Skeletal muscle tissue (tissue), 4 donors: Measurements from ENCODE around the gene LMAN2. TPM values are rescaled to one million over a fixed set of nuclear protein-coding genes. Genes with fewer than 3 reads are reported as not detected.

ENCODE experiments used
- H3K27ac ChIP-seq: one replicate; pipeline ENCODE4 v1.7.0; 2013; ENCODE audit warnings: mild to moderate bottlenecking, low read depth, low read length, inconsistent platforms
- H3K27me3 ChIP-seq, 3 donors: one replicate each; pipeline ENCODE4 v1.7.0; 2013; ENCODE audit warnings: low read length in 3 of 3; ENCODE audit not compliant: control insufficient read depth in 3 of 3, insufficient read depth in 3 of 3
- H3K36me3 ChIP-seq, 3 donors: one replicate each; pipeline ENCODE4 v1.7.0; 2013; ENCODE audit warnings: low read length in 3 of 3; ENCODE audit not compliant: control insufficient read depth in 3 of 3, insufficient read depth in 3 of 3
- H3K4me1 ChIP-seq, 3 donors: one replicate each; pipeline ENCODE4 v1.7.0; 2013; ENCODE audit warnings: low read length in 3 of 3, mild to moderate bottlenecking in 3 of 3; ENCODE audit not compliant: control insufficient read depth in 3 of 3, insufficient read depth in 3 of 3
- H3K4me3 ChIP-seq, 3 donors: one replicate each; pipeline ENCODE4 v1.7.0; 2013; ENCODE audit warnings: low read length in 3 of 3
- H3K9ac ChIP-seq, 3 donors: one replicate each; pipeline ENCODE4 v1.7.0; 2013; ENCODE audit warnings: low read length in 3 of 3, mild to moderate bottlenecking in 3 of 3, moderate library complexity in 2 of 3, low read depth in 1 of 3
- H3K9me3 ChIP-seq, 3 donors: one replicate each; pipeline ENCODE4 v1.7.0; 2013; ENCODE audit warnings: low read length in 3 of 3; ENCODE audit not compliant: control insufficient read depth in 3 of 3
- total RNA-seq: library from RNA; depleted of rRNA; stranded (reverse); fragments of >200 nt; gene quantifications from one replicate; pipeline ENCODE4 v1.2.3, GENCODE V29; 2014
- donor health status: Osteomylitis.

The LMAN2 gene
- 124 TPM for total RNA-seq

- Histone ChIP-seq H3K36me3 (peaks cover 10 to 21% (median 16%) of the 10 kb centered on the region in 3 donors), H3K4me1 (peaks cover 21 to 34% (median 24%) of the 10 kb centered on the region in 3 donors), H3K27me3 (no peaks in the 10 kb centered on the region), H3K27ac (peak within 1 kb of the TSS; percentile 83), H3K9ac (peak within 1 kb of the TSS; percentile 88 to 100 (median 99)), H3K9me3 (no peaks in the 10 kb centered on the region), H3K4me3 (peak within 1 kb of the TSS; percentile 82 to 100 (median 100))
Observed at GRCh38 chr5:177351392-177352329, at the start of gene LMAN2. LMAN2 (minus strand) TSS chr5:177351668; CDS start chr5:177351647, 21 bp downstream.

GRCh38 chr5:177399997-177400868, 48.8 kb upstream of the LMAN2 start, which contains the start of gene PFN3:
PFN3 (minus strand) TSS chr5:177400661; CDS start chr5:177400576, 85 bp downstream.
- H3K27me3 ChIP-seq = peaks cover 71 to 86% (median 72%) of the 10 kb centered on the region in 3 donors
- no peaks in the 10 kb centered on the region for H3K9me3 ChIP-seq
- no peak within 1 kb of the TSS for H3K9ac ChIP-seq
- H3K4me1 ChIP-seq = peaks cover 27 to 38% (median 31%) of the 10 kb centered on the region in 3 donors
- no peaks in the 10 kb centered on the region for H3K36me3 ChIP-seq
- H3K4me3 ChIP-seq = no peak within 1 kb of the TSS
- no peak within 1 kb of the TSS for H3K27ac ChIP-seq

GRCh38 chr5:177397875-177398390, 46.5 kb upstream of the LMAN2 start:
- no peaks in the 10 kb centered on the region for H3K36me3 ChIP-seq
- H3K27ac ChIP-seq = no peak overlapping the region
- H3K4me1 ChIP-seq = peaks cover 10 to 17% (median 12%) of the 10 kb centered on the region in 3 donors
- H3K4me3 ChIP-seq = no peak overlapping the region
- H3K9me3 ChIP-seq = no peaks in the 10 kb centered on the region
- no peak overlapping the region for H3K9ac ChIP-seq
- peaks cover 55 to 66% (median 56%) of the 10 kb centered on the region in 3 donors for H3K27me3 ChIP-seq

GRCh38 chr5:177396807-177397206, 45.3 kb upstream of the LMAN2 start:
- Histone ChIP-seq H3K27me3 (peaks cover 44 to 55% (median 45%) of the 10 kb centered on the region in 3 donors), H3K27ac (no peak overlapping the region), H3K9me3 (no peaks in the 10 kb centered on the region), H3K4me1 (peaks cover 2 to 8% (median 4%) of the 10 kb centered on the region in 3 donors), H3K36me3 (no peaks in the 10 kb centered on the region), H3K4me3 (no peak overlapping the region), H3K9ac (no peak overlapping the region)

- no peak overlapping the region for H3K27ac ChIP-seq
- H3K9ac ChIP-seq = no peak overlapping the region
- peaks cover 2 to 8% (median 4%) of the 10 kb centered on the region in 3 donors for H3K4me1 ChIP-seq
- no peaks in the 10 kb centered on the region for H3K9me3 ChIP-seq
- peaks cover 37 to 48% (median 40%) of the 10 kb centered on the region in 3 donors for H3K27me3 ChIP-seq
- H3K4me3 ChIP-seq = no peak overlapping the region
- no peaks in the 10 kb centered on the region for H3K36me3 ChIP-seq
Observed at GRCh38 chr5:177396078-177396477, 44.6 kb upstream of the LMAN2 start.

GRCh38 chr5:177393990-177394389, 42.5 kb upstream of the LMAN2 start:
- Histone ChIP-seq H3K4me1 (peaks cover 4 to 11% (median 6%) of the 10 kb centered on the region in 3 donors), H3K27me3 (peaks cover 19 to 28% (median 21%) of the 10 kb centered on the region in 3 donors), H3K36me3 (no peaks in the 10 kb centered on the region), H3K9ac (no peak overlapping the region), H3K9me3 (no peaks in the 10 kb centered on the region), H3K27ac (no peak overlapping the region), H3K4me3 (no peak overlapping the region)

GRCh38 chr5:177393206-177393765, 41.8 kb upstream of the LMAN2 start:
- Histone ChIP-seq H3K4me1 (peaks cover 4 to 11% (median 9%) of the 10 kb centered on the region in 3 donors), H3K9ac (no peak overlapping the region), H3K4me3 (no peak overlapping the region), H3K27me3 (peaks cover 16 to 21% (median 16%) of the 10 kb centered on the region in 3 donors), H3K36me3 (no peaks in the 10 kb centered on the region), H3K9me3 (no peaks in the 10 kb centered on the region), H3K27ac (no peak overlapping the region)

GRCh38 chr5:177392765-177393164, 41.3 kb upstream of the LMAN2 start:
- no peak overlapping the region for H3K27ac ChIP-seq
- peaks cover 4 to 11% (median 9%) of the 10 kb centered on the region in 3 donors for H3K4me1 ChIP-seq
- H3K36me3 ChIP-seq = no peaks in the 10 kb centered on the region
- no peak overlapping the region for H3K4me3 ChIP-seq
- peaks cover 11 to 16% (median 11%) of the 10 kb centered on the region in 3 donors for H3K27me3 ChIP-seq
- H3K9me3 ChIP-seq = no peaks in the 10 kb centered on the region
- H3K9ac ChIP-seq = no peak overlapping the region
